SK-N-MC (cell line): ENCODE data around the gene IFTAP.

ENCODE experiments used
- EZH2 ChIP-seq: fragments of 200-600 bp; sonication (generic); IDR thresholded peaks from one replicate; pipeline ENCODE4 v1.6.1; 2017; ENCODE audit warnings: antibody characterized with exemption
- FOXP2 ChIP-seq: optimal IDR thresholded peaks from 2 replicates; pipeline ENCODE3; 2011; ENCODE audit warnings: mild to moderate bottlenecking, moderate library complexity; ENCODE audit not compliant: insufficient read depth; ENCODE audit errors: extremely low read length, control extremely low read depth

- no peak for TF ChIP-seq FOXP2
- no peak for TF ChIP-seq EZH2
Observed at GRCh38 chr11:36702330-36703054, 108.2 kb downstream of the IFTAP start.
